COLO829 (cell line): ENCODE data around the gene ZEB1.

Source experiments
- DNase-seq: peaks from one replicate; pipeline ENCODE4 v3.0.0; 2012; ENCODE audit warnings: low spot score

Gene ZEB1

DNA sequence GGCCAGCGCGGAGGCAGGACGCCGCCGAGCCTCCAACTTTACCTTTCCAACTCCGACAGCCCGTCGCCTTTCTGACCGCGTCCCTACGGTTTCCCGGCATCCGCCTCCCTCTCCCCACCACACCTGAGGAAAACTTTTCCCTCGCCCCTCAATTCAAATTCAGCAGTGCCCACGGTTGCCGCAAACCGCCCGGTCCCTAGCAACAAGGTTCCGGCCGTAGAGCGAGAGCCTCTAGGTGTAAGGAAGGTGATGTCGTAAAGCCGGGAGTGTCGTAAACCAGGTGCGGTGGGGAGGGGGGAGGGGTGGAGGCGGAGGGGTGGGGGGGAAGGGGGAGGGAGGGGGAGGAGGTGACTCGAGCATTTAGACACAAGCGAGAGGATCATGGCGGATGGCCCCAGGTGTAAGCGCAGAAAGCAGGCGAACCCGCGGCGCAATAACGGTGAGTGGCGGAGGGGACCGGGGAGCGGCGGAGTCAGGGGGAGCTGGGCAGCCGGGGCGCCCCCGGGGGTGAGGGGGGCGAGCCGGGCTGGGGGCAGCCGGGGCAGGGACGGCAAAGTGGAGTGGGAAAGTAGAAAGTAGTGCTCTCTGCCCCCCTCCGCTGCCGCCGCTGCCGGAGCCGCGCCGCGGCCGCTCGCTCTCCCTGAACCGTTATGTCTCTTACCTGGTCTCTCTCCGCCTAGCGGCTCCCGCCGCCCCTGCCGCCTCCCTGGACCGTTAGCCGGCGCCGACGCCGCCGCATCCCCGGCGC, at the start of gene ZEB1:
Gene ZEB1, plus strand, starts transcription at position 363 of the 748 bp plus-strand sequence. Its CDS starts 19 bp downstream, at position 382.
- DNase-seq = peak; percentile 69

DNA sequence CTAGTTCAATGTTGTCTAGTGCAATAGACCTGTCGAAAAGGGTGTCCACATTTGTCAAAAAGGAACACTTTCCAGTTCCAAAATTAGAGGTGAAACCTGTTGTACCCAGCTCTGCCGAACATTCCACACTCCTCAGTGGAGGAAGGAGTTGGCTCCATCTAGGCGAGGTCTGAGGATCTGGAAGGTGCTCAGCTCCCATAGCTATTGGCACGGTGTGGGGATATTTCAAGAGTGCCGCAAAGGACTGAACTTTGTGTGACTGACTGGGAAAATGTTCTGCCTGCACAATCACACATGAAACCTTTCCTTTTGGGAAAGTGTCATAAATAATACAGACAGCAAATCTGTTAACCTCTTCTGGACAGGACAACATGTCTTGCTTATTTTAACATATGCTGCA, 48.1 kb upstream of the ZEB1 start:
- no peak for DNase-seq

DNA sequence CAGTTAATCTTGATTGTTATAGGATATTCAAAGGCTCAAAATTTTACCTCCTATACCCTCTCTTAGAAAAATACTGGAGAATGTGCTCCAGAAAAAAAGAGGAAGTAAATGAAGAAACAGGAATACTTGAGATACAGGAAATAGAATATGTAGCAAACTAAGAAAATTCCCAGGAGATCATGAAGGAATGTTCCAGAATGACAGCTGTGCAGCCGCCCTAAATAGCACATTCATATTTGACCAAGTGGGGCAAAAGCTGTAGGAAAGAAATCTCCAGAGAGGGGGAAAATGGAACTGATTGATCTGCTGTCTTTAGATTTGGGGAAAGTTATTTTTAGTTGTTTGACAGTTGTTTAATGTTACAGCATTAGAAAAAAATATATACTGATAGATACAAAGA, 46.2 kb upstream of the ZEB1 start:
- DNase-seq = no peak

DNA sequence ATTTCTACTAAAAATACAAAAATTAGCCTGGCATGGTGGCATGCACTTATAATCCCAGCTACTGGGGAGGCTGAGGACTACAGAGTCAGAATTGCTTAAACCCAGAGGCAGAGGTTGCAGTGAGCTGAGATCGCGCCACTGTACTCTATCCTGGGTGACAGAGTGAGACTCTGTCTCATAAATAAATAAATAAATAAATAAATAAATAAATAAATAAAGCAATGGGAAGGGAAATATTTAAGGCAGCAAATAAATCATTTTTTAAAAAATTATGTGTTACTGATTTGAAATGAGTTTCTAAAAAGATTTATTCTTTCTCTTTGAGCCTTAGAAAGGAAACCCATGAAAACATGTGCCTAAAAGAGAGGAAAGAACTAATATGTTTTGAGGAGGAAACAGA, 45.2 kb upstream of the ZEB1 start:
- DNase-seq = no peak

DNA sequence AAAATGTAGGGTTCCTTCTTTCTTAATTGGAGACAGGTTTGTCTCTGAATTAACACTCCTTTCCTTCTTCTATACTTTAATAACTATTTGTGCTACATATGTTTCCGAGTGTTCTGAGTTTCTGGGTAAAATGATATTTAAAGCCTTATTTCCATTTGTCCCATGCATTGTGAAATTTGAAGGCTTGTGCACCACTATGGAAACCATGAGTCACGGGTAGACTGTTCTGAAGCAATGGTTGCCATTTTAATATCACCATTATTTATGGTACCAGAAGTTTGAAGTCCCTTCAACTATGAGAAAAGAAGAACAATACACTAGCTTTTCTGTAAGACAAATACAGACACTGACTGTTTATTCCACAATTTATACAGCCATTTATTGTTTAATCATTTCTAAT, 44.7 kb upstream of the ZEB1 start:
- DNase-seq = no peak

DNA sequence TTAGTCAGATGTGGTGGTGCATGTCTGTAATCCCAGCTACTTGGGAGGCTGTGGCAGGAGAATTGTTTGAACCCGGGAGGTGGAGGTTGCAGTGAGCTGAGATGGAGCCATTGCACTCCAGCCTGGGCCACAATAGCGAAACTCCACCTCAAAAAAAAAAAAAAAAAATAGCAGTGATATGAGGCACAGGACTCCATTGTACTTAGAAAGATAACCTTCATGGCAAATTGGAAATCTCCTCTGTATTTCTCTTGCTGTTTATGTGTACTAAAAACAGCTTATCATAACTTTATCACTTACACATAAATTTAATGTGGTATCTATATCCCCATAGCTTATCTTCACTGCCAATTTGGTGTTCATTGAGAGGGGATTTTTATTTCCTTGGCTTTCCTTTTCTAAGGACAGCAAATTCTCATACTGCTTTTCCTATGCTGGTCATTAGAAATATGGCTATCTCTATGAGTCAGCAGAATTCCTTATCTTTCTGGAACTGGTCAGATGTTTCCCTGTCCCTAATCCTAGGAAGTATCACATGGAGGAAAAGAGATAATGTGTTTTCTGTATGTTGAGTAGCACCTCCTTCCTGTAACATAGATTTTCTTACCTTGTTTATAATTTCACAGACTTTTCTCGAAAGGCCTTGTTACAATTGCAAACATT, 40.6 kb upstream of the ZEB1 start:
- DNase-seq = no peak

DNA sequence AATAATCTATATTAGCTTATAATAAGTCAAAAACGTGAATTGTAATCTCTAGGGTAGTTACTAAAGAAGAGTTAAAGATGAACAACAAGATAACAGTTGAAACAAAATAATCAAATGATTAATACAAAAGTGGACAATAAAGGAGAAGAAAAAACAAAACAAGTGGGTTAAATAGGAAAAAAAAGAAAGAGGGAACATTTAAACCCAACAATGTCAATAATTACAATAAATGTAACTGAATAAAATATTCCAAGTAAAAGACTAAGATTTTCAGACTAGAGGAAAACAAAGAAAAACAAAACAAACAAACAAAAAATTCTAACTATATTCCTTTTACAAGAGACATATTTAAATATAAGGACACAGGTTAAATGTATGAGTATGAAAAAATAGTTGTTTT, 38.0 kb upstream of the ZEB1 start:
- DNase-seq = no peak

DNA sequence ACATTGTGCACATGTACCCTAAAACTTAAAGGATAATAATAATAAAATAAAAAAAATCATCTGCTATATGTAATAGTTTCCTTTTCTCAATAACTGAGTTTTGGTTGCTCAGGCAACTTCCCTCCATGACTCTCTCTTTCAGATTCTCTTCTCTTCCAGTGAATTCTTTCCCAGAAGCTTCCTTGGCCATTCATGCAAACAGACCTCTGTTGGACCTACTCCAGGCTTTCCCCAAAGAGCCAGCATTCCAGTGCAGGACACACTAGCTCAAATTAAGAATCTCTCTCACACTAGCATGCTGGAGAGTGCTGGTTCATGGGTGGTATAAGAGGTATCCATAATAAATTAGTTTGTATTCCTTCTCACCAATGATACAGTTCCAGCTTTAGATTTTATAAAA, 31.0 kb upstream of the ZEB1 start:
- no peak for DNase-seq

DNA sequence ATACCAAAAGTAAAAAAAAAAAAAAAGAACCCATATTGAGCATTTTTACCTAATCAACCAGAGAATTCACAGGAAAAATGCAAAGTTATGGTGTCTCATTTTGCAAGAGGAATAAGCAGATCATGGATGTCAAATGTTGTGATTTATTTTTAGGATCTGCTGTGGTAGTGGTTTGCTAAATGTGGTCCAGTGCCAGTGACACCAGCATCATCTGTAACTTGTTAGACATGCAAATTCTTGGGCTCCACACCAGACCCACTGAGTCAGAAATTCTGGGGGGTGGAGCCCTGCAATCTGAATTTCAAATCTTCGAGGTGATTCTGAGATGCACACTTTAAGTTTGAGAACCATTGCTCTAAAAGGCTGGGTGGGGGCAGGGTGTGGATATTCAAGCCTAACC, 30.1 kb upstream of the ZEB1 start:
- no peak for DNase-seq

DNA sequence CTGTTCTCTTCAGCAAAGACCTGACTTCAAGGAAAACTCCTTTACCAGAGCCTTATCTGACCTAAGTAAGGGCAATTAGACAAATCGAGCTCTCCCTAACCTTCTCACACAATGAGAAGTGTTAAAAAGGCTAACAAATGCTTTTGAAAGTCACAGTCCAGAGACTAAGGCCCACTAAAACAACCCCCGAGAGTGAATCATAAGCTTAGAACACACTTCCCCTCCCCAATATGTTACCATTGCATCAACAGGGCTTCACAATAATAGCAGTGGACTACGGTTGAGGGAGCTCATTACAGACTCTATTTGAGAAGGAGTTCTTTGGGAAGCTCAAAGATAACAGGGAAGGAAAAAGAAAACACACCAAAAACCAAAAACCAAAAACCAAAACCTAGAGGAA, 28.6 kb upstream of the ZEB1 start:
- no peak for DNase-seq

DNA sequence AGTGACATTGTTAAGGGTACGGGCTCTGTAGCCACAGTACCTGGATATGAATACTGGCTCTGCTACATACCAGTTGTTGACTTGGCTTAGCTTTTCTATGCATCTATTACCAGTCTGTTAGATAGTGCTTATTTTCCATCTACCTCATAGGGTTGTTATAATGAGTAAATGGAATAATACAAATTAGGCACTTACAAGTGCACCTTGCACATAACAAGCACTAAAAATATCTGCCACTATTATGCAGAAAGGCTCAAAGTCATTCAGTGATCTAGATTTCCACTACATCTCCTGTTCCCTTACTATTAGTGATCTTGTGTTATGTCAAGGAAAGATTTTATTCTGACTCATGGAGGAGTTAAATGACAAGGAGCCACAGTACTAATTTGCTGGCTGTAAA, 27.9 kb upstream of the ZEB1 start:
- DNase-seq = no peak

DNA sequence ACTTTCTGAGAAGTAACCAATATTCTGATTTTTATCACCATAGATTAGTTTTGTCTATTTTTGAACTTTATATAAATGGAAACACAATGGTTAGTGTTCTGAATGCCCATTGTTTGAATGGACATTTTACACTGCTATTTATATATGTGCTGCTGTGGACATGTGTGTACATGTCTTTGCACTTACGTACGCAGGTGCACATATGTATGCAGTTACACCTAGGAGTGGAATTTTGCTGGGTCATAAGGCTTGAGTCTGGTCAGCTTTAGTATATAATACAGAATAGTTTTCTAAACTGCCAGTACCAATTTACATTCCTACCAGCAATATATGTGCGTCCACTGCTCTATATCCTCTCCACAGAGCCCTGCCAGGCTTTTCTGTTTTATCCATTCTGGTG, 24.5 kb upstream of the ZEB1 start:
- DNase-seq = no peak

DNA sequence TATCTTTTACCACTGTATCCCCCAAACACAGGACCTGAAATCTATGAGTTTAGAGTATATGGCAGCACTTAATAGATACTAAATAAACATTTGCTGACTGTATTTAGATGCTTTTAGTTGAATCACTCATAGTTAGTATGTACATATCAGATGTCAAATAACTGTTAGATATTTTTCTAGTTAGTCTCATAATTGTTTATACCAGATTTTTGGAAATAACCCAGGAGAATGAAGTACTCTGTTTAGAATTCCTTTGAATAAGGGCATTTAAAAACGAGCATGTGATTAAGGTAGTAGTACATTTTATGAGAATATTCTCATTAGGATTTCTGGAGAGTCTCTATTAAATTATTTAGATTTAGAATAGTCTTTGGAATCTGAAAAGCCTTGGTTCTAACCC, 22.3 kb upstream of the ZEB1 start:
- DNase-seq = no peak

DNA sequence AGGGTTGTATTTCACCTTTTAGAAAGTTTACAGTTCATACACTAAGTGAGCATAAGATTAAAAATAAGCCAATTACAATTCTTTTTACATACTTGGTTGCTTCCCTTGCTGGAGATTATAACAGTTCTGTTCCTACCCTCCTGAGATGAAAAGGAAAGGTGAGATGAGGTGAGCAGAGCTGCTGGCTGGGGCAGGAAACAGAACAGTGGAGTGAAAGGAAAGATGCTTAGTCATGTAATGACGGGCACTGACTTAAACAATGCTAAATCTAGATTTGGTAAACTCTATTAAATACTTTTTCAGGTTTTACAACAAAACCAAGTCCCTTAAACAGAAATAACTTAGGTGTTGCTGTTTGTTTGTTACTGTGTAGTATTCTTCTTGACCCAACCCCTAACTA, 19.9 kb upstream of the ZEB1 start:
- DNase-seq = no peak

DNA sequence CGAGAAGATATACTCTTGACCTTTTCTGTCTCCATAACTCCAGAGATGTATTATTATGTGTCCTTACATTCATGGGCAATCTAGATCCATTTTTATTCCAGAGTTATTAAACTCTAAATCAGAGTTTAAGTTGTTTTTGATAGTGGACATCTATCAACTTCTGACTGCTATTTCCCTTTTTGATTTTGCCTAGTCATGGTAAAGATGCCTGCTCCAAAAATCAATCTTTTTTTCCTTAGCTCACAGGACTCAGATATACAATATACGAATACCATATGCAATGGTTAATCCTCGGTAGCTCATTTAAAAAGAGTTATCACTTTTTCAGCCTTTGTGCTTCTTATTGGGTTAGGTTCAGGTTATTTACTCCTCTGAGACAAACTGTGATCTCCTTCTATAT, 15.8 kb upstream of the ZEB1 start:
- no peak for DNase-seq

DNA sequence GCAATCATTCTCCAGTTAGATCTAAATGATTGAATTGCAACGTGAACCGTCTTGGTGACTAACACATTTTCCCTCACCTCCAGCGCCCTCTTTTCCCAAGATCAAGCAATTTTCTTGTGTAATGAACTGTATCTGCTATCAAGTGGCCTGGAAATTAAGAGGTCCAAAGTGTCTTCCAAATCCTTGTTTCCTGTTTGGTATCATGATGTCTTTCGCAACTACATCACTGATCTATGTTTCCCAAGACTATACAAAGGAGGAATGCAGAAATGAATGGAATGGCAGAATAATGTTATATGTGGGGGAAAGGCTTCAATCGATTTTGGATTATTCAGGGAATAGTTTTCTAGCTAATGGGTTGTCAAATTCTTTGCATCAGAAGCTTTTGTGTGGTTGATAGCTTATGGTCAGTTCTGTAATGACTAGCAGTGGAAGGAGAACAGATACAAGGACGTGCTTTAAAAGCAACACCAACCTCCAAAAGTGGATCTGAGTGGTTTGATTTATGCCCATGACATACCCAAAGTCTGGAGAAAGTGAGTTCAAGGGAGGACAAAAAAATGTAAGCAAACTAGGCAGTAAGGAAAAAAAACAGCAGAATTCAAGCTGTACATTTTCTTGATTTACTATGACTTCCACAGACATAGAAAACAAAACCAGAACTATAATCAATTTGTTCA, 14.6 kb upstream of the ZEB1 start:
- no peak for DNase-seq

DNA sequence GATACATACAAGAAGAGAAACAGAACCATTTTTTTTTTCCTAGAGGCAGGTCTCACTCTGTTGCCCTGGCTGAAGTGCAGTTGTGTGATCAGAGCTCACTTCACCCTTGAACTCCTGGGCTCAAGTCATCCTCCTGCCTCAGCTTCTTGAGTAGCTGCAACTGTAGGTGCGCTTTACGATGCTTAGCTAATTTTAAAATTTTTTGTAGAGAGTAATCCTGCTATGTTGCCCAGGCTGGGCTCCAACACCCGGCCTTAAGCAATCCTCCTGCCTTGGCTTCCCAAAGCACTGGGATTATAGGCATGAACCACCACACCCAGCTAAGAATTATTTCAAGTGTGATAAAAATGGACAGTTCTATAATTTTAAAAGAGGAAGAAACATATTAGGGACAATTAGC, 5.6 kb upstream of the ZEB1 start:
- DNase-seq = no peak

DNA sequence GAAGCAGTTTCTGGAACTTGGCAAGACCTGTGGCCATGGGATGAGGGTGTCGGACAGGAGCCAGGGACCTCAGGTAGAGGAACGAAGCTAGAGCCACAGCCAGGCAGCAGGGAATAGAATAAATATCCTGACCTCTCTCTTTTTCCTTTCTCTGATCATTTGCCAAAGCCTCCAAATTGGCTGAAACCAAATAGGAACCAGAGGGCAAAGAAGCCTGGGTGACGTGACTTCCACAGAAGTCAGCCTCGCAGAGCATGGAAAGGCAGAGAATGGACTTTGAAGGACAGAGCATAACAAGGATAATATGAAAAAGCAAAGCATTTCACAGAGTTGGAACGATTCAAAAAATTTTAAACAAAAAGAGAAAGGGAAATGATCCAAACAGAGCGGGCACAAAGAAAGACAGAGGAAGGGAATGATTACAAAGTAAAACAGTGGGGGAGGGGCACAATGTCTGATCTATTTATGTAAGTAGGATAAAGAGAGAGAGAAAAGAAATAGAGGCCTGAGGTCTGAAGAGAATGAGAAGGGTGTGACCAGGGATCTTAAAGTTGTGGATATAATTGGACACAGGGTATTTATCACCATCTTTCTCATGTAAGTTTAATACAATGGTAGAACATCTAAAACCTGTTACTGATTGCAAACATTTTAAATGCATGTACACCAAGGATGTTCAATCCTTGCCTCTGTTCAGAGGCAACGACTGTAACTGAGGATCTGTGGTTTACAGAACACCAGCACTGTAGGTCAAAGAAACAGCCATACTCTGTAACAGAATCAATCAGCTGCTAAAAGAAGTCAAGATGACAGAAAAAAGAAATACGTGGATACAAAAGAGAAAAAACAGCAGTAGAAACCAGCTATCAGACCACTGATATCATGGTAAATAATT, 4.5 kb upstream of the ZEB1 start:
- no peak for DNase-seq

DNA sequence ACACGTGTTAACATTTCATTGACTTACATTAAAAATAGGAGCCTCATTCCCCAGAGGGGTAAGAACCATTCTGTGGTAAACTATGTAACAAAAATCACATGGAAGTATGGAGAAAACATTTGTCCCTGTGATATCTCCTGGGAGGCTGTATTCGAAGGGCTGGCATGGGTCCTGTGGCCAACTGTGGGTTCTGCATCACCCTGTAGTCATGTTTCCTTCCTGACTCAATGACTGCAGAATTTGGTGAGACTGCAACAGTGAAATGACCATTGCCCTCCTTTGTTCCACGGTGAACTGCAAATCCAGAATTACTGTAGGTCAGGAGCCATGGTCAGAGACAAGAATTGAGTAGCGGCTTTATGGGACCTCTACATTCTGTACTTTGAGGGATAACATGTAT, 3.6 kb upstream of the ZEB1 start:
- DNase-seq = no peak

DNA sequence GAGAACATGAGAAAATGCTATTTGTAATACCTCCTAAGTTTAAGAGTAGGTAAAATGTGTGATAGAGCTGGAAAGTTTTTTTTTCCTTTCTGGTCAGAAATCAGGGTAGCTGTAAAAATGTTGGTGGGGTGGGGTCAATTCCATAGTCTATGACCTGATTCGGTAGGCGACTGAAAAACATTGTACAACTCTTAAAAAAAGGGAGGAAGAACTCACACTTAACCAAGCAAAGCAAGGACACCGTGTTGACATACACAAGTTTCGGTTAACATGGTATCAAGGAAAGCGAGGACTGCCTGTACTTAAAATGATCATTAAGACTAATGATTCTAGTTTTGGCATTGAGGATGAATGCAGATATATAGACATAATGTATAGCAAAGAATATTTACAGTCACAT, 1.8 kb upstream of the ZEB1 start:
- DNase-seq = no peak

DNA sequence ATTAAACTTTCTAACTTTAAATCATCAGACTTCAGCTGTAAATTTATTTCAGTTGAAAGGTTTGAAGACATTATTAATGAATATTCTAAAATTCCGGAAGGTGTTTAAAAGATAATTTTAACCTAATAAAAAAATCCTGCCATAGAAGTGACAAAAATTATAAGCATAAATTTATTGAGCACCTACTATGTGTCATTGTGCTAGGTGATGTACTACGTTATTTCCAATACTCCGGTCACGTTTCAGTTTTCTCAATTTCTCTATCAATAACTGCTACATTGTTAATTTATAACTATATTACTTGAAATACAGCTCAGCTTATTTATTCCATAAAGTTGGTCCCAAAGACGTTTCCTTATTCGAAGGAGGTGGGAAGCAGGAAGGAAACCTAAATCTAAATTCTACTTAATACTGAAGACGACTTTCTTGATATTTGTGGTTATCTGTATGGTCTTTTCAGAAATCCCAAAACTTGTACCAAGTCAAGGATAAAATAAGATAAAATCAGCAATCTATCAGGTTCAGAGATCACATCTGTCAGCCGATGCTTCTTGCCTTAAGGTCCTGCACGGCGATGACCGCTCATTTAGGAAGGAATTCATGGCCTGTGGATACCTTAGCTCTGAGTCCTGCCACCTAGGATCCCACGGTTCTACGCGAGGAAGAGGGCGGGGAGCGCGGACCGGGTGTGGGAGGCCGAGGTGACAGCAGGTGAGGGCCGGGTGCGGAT, 1.2 kb upstream of the ZEB1 start:
- no peak for DNase-seq

DNA sequence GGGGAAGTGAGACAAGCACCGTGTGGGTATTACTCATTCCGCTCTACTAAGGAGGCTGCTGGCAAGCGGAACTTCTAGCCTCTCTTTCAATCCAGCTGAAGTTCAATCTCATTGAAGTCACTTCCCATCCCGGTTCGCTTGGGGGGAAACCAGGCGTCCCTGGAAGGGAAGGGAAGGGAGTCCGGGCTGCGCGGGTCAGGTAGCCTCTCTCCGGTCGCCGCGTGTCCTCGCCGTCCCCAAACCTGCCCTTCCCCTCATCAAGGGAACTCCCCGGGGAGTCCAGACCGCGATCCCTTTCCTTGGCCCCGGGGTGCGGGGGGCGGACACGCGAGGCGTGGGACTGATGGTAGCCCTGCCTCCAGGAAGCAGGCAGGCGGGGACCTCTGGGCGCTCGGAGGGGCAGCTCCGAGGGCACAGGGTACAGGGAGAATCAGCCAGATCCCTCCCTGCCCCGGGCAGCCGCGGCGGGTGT, 598 bp upstream of the ZEB1 start:
- no peak for DNase-seq
